ENCODE results near the gene ITGB2. TPM values are rescaled to one million over a fixed set of nuclear protein-coding genes. Genes with fewer than 3 reads are reported as not detected.
A peak's percentile ranks its signal among the peaks of the same experiment; 100 is the strongest.

ITGB2 gene
- total and polyA plus RNA-seq, 11 donors, result 6.1 to 253 (median 20.6) TPM

GRCh38 chr21:44964381-44964780, 43.7 kb upstream of the ITGB2 start:
- TF ChIP-seq CTCF (IDR thresholded peaks at IDR 0.05) (no peak), POLR2A (IDR thresholded peaks at IDR 0.05) (no peak)
- peak in 2 of 5 donors; percentile 4 to 42 for DNase-seq
- no peaks in the 10 kb centered on the region for H3K27me3 ChIP-seq
- no peaks in the 10 kb centered on the region for H3K9me3 ChIP-seq
- 95 to 97% (median 96%) methylated on average over 12 of the region's 12 CpGs for WGBS, 4 donors
- intact Hi-C loops (cut with DNase I), result loop anchor here in 1 of 10 donors (5.0 kb wide), 1 partner anchor 53 kb away; no protein-coding TSS in a partner anchor
- H3K36me3 ChIP-seq, result peaks cover 0 to 36% (median 12%) of the 10 kb centered on the region in 9 donors
- H3K4me1 ChIP-seq, result peaks cover 3 to 85% (median 53%) of the 10 kb centered on the region in 12 donors
- H3K27ac ChIP-seq, result peak overlapping the region in 1 of 12 donors; percentile 13
- H3K4me3 ChIP-seq, result no peak overlapping the region
- no peak for ATAC-seq

GRCh38 chr21:44962403-44962966, 41.8 kb upstream of the ITGB2 start:
- H3K27ac ChIP-seq, result peak overlapping the region; percentile 34 to 76 (median 67)
- peak; percentile 38 to 64 (median 48) for ATAC-seq
- H3K9me3 ChIP-seq, result no peaks in the 10 kb centered on the region
- intact Hi-C loops (cut with DNase I), result loop anchor here in 1 of 10 donors (5.0 kb wide), 1 partner anchor 55 kb away; no protein-coding TSS in a partner anchor
- peak in 3 of 5 donors; percentile 27 to 53 (median 45) for DNase-seq
- no peaks in the 10 kb centered on the region for H3K27me3 ChIP-seq
- H3K36me3 ChIP-seq, result peaks cover 0 to 29% (median 8%) of the 10 kb centered on the region in 9 donors
- TF ChIP-seq POLR2A (IDR thresholded peaks at IDR 0.05) (no peak), CTCF (IDR thresholded peaks at IDR 0.05) (no peak)
- WGBS, 4 donors, result 45 to 53% (median 51%) methylated on average over 9 of the region's 9 CpGs
- no peak overlapping the region for H3K4me3 ChIP-seq
- H3K4me1 ChIP-seq, result peaks cover 11 to 92% (median 66%) of the 10 kb centered on the region in 12 donors

GRCh38 chr21:44960141-44961092, 39.7 kb upstream of the ITGB2 start:
- Histone ChIP-seq H3K4me3 (no peak overlapping the region), H3K27me3 (no peaks in the 10 kb centered on the region), H3K36me3 (peaks cover 0 to 44% (median 6%) of the 10 kb centered on the region in 9 donors), H3K27ac (peak overlapping the region in 9 of 12 donors; percentile 15 to 86 (median 77)), H3K9me3 (no peaks in the 10 kb centered on the region), H3K4me1 (peaks cover 13 to 86% (median 51%) of the 10 kb centered on the region in 12 donors)
- intact Hi-C loops (cut with DNase I), result loop anchor here in 1 of 10 donors (5.0 kb wide), 1 partner anchor 57 kb away; no protein-coding TSS in a partner anchor
- TF ChIP-seq CTCF (IDR thresholded peaks at IDR 0.05), result no peak
- no peak for TF ChIP-seq POLR2A (IDR thresholded peaks at IDR 0.05)
- DNase-seq (peak in 2 of 5 donors; percentile 23 to 44), ATAC-seq (no peak)
- 91 to 92% (median 91%) methylated on average over 22 to 23 of the region's 23 CpGs for WGBS, 4 donors

All from heart left ventricle (tissue), 16 donors.